GM19328 (cell line): ENCODE results near the gene FOXN4.

Experiments
- ATAC-seq: cut with Tn5 transposase; IDR thresholded peaks from one replicate; pipeline ENCODE4 v1.9.1; 2021; ENCODE audit warnings: mild to moderate bottlenecking, moderate library complexity; ENCODE audit not compliant: unreplicated experiment

Gene FOXN4

GRCh38 chr12:109284392-109284791 lies 24.7 kb downstream of the FOXN4 start:
- no peak for ATAC-seq

- ATAC-seq: no peak
These were observed 27.6 kb downstream of the FOXN4 start for GRCh38 chr12:109281452-109281851.

GRCh38 chr12:109279525-109279924 lies 29.6 kb downstream of the FOXN4 start:
- no peak for ATAC-seq

GRCh38 chr12:109278912-109279311 lies 30.2 kb downstream of the FOXN4 start:
- ATAC-seq: no peak

GRCh38 chr12:109277899-109278762 lies 31.0 kb downstream of the FOXN4 start:
- ATAC-seq: no peak

GRCh38 chr12:109277255-109277898 lies 31.7 kb downstream of the FOXN4 start:
- ATAC-seq: no peak

GRCh38 chr12:109276160-109276559 lies 32.9 kb downstream of the FOXN4 start:
- no peak for ATAC-seq

GRCh38 chr12:109275173-109275572 lies 33.9 kb downstream of the FOXN4 start:
- ATAC-seq: no peak

- no peak for ATAC-seq
These were observed 34.7 kb downstream of the FOXN4 start for GRCh38 chr12:109274381-109274780.

GRCh38 chr12:109273354-109273753 lies 35.7 kb downstream of the FOXN4 start:
- ATAC-seq: no peak

GRCh38 chr12:109271418-109271817 lies 37.7 kb downstream of the FOXN4 start:
- ATAC-seq: no peak

- ATAC-seq: no peak
These were observed 38.6 kb downstream of the FOXN4 start for GRCh38 chr12:109270494-109270893.

- ATAC-seq: no peak
These were observed 39.7 kb downstream of the FOXN4 start for GRCh38 chr12:109269428-109269827.

- ATAC-seq: no peak
These were observed 40.2 kb downstream of the FOXN4 start for GRCh38 chr12:109268896-109269295.

GRCh38 chr12:109267361-109267760 lies 41.7 kb downstream of the FOXN4 start:
- no peak for ATAC-seq

GRCh38 chr12:109266106-109266879 lies 42.8 kb downstream of the FOXN4 start:
- ATAC-seq: no peak

- no peak for ATAC-seq
These were observed 44.0 kb downstream of the FOXN4 start for GRCh38 chr12:109264943-109265650.

GRCh38 chr12:109264095-109264942 lies 44.8 kb downstream of the FOXN4 start:
- no peak for ATAC-seq

- no peak for ATAC-seq
These were observed 45.6 kb downstream of the FOXN4 start for GRCh38 chr12:109263439-109263838.

GRCh38 chr12:109261939-109262338 lies 47.1 kb downstream of the FOXN4 start:
- ATAC-seq: no peak
